ENCODE results near the gene FHIT.

DNA sequence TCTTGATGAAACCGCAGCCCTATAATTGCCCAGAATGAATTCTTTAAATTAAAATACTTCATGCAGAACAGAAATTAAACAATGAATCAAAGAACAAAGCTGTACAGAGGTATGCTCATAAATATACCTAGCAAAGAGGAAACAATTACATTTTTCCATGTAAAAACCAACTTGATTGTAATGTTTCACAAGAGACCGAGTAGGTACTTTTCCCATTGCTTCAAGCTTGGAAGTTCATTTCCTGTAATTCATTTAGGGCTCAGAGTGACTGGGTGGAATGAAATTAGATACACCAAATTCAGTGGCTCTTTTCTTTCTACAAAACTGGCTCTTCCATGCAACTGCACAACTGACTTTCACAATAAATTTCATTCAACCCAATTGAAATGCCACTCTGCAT is 51.4 kb downstream of the FHIT start:
- no peak for TF ChIP-seq TAF1 (IDR thresholded peaks at IDR 0.05; ENCODE audit: borderline replicate concordance, insufficient read depth, low read length)
- no peak for TF ChIP-seq POLR2AphosphoS5 (IDR thresholded peaks at IDR 0.05; ENCODE audit: low read depth, low read length)
- TF ChIP-seq SIN3A (IDR thresholded peaks at IDR 0.05; ENCODE audit: borderline replicate concordance, insufficient read depth, low read length), result no peak
- no peak for TF ChIP-seq FOXP2 (optimal IDR thresholded peaks at IDR 0.05; ENCODE audit: borderline replicate concordance, extremely low read depth, extremely low read length, insufficient read depth)
